Activated CD4-positive, alpha-beta T cell treated with anti-CD3 and anti-CD28 coated beads, Interleukin-2, amount 50 U/mL, for 1 hour (primary cell): ENCODE data around the gene HIF1AN.
A peak's percentile ranks its signal among the peaks of the same experiment; 100 is the strongest.

Source experiments
- DNase-seq: peaks from one replicate; pipeline ENCODE4 v3.0.0-alpha.2; 2020

HIF1AN gene

GRCh38 chr10:100522107-100522801 lies 13.5 kb upstream of the HIF1AN start:
- DNase-seq = no peak

DNA sequence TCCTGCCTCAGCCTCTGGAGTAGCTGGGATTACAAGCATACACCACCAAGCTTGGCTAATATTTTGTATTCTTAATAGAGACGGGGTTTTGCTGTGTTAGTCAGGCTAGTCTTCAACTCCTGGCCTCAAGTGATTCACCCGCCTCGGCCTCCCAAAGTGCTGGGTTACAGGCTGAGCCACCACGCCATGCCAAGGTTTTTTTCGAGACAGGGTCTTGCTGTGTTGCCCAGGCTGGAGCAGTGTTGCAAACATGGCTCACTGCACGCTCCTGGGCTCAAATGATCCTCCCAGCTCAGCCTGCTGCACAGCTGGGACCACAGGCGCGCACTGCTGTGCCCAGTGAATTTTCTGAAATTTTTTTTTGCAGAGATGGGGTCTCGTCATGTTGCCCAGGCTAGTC lies 12.8 kb upstream of the HIF1AN start:
- no peak for DNase-seq

DNA sequence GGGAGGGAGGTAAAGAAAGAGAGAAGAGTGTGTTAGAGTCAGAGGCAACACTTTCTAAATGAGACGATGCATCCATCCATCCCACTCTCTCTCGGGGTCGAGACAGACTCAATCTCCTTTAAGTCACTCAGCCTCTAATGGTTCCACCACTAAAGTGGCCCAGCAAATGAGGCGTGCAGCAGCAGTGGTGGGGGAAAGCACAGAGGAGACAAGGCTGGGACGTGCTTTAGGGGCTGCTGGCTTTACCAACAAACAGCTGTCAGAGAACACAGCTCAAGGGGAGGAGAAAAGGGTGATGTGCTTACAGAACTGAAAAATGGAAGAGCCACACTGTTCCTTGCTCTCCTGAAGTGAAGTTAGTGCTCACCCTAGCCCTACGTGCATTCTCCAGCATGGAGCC lies 11.5 kb upstream of the HIF1AN start:
- DNase-seq = no peak

GRCh38 chr10:100524638-100525037 lies 11.1 kb upstream of the HIF1AN start:
- DNase-seq = no peak

DNA sequence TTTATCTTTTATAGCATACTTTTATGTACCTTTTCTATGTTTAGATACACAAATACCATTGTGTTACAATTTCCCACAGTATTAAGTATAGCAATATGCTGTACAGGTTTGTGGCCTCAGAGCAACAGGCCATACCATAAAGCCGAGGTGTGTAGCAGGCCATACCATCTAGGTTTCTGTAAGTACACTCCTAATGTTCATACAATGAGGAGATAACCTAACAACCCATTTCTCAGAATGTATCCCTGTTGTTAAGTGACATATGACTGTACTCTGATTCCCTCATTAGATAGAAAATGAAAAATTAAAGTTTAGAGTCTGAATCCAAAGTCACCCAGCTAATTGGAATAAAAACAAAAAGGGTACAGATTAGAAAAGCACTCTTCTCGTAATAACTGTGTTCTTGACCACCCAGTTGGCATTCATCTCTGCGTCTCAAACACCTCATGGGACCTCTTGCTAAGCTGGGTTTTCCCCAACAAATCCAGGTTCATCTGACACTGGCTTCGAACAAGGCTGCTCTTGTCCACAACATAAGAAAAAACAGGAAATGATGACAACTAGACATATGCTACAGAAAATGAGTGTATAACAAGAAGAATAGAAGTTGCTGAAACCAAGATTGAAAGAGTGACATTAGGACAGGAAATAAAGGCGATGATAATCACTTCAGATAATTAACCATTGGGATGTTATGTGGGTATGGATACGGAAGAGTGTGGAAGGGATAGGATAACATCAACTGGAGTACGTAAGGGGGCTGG lies 7.4 kb upstream of the HIF1AN start:
- no peak for DNase-seq

DNA sequence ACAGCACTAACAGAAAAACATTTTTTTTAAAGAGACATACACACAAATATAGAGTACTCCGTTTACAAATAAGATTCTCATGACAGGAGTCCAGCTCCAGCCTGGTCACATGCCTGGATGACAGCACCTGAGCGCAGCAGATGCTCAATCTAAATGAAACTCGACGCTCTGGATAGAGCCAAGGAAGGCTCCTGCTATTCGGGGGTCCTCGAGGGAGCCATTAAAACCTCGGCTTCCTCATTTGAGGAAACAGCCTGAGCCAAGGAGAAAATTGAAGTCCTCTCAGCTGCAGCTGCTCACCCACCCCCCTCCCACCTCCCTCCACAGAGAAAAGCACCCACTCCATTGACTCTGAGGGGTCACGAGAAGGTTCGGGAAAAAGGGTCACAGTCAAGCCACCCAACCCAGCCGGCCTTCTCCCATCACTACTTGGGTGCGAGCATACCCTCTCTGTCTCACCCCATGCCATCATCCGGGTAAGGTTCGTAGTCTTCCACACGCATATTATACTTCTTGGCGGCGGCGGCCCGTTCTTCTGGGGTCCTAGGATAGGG lies 6.7 kb upstream of the HIF1AN start:
- DNase-seq = no peak

DNA sequence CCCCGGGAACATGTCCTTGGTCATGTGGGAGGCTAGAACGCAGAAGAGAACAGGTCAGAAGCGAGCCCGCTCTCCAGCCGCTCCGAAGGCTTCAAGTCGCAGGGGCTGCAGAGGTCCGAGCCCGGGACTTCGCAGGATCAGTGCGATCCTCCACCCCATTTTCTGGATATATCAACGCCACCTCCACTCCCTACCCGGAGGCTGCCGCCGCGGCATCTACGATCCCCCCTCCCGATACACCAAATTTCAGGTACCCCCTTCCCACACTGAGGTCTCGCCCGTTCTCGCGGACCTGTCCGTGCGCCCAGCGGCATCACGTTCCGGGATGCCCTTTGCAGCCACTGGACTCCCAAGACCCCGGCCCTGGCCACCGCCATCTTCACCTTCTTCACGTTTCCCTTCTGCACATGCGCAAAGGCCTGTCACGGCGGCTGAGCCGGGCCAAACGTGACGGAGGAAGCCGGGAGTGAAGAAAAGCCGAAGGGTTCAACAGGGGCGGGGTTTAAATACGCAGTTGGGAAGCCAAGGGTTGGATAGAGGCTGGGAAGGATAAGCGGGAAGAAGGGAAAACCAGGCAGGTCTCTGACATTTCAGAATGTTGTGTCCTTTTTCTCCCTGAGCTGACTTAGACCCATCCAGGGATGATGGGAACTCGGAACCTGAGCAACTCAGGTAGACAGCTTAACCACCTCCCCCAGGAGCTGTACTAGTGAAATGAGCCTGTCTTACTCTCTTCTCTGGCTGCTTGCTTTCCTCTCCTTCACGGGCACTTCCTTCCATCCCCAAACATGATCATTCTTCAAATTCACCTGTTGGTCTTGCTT lies 6.1 kb upstream of the HIF1AN start, which contains the start of gene NDUFB8:
Gene NDUFB8 (minus strand): TSS at position 397 of the 824 bp plus-strand sequence. CDS start 20 bp downstream, at position 377.
- DNase-seq = peak; percentile 86

GRCh38 chr10:100531761-100532160 lies 4.0 kb upstream of the HIF1AN start:
- no peak for DNase-seq

- no peak for DNase-seq
Observed at GRCh38 chr10:100534726-100535125, 1.0 kb upstream of the HIF1AN start.

- DNase-seq = no peak
Observed at GRCh38 chr10:100535338-100535714, 417 bp upstream of the HIF1AN start.

DNA sequence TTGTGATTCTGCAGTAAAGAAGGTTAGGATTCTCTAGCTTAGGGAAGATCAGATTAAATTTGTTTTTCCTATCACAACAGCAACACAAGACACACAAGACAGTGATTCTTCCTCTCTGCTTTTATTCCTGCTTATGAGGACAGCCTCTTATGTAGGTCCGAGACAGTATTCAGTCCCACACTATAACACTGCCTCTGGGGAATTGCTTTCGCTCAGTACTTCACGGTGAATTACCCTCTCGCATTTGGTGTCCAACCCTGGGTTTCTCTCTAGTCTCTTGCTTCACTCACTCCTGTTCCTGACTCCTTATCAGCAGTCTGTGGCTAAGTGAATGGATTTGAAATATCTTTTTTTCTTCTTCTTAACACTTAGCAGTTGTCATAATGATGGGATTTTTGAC lies 1.7 kb downstream of the HIF1AN start:
- no peak for DNase-seq

- no peak for DNase-seq
Observed at GRCh38 chr10:100544950-100545349, 9.2 kb downstream of the HIF1AN start.

- no peak for DNase-seq
Observed at GRCh38 chr10:100551196-100551595, 15.5 kb downstream of the HIF1AN start.

DNA sequence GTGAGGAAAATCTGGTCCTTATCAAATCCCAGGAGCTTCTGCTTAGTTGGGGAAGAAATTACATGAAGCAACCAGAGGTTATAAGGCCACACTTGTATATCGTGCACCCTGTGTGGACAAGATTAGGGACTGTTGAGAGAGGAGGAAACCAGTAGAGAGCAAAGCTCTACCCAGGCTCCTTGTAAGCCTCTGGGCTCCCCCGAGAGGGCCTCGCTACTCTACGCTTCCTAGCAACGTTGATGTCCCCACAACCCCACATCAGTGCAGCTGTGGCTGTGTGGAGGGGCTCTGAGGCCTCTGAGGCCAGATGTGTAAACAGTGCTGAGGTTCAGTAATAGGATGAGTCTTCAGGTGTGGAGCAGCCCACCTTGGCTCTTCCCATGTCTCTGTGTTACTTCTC lies 16.0 kb downstream of the HIF1AN start:
- no peak for DNase-seq

DNA sequence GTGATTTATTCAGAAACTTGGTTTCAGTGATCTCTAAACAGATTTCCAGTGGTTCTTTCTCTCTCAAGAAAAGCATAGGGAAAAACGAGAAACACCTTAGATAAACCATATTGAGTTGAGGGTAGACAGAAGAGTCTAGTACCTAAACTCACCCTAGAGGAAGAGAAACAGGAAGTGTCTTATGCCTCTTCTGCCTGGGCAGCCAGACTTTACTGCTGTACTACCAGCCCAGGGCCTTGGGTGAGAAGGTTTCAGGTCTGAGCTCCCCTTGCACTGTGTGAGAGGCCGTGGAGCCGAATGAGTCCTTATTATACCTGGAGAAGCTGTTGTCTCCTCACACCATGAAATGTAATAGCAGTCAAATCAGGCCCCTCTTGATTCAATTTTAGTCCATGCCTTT lies 18.2 kb downstream of the HIF1AN start:
- no peak for DNase-seq

GRCh38 chr10:100554902-100555301 lies 19.2 kb downstream of the HIF1AN start:
- DNase-seq = no peak

- DNase-seq = no peak
Observed at GRCh38 chr10:100560248-100560647, 24.5 kb downstream of the HIF1AN start.

GRCh38 chr10:100561005-100561404 lies 25.3 kb downstream of the HIF1AN start:
- DNase-seq = no peak

GRCh38 chr10:100562008-100562672 lies 26.4 kb downstream of the HIF1AN start:
- peak; percentile 78 for DNase-seq

DNA sequence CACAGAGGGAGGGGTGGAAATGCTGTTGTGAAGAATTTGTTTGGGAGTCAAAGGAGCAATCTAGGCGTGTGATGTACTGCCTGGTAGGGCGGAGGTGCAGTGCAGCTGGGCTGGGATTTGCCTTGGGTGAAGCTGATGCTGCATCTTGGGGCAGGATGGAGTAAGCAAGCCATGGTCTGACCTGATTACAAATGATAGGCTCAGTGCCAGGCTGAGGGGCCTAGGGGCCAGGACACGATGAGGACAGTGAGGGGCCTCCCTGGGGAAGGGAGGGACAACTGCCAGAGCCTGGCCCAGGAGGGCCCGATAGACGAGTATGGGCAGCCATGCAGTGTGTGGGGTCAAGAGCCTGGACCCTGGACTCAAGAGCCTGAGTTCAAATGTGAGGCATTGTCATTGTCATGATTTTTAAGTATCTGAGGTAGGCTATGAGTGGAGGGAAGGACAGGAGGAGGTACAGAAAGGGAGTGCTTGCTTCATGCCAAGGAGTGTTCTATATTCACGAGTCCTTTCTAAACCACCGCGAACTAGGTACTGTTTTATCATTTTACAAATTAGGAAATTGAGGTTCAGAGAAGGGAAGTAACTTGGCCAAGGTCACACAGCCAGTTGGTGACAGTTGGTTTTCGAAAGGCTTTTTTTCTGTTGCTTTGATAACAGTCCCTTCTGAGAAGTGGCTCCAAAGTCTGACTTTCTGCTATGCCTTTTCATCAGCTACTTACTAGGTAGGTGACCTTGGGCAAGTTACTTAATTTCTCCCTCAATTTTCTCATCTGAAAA lies 29.7 kb downstream of the HIF1AN start:
- DNase-seq = no peak

DNA sequence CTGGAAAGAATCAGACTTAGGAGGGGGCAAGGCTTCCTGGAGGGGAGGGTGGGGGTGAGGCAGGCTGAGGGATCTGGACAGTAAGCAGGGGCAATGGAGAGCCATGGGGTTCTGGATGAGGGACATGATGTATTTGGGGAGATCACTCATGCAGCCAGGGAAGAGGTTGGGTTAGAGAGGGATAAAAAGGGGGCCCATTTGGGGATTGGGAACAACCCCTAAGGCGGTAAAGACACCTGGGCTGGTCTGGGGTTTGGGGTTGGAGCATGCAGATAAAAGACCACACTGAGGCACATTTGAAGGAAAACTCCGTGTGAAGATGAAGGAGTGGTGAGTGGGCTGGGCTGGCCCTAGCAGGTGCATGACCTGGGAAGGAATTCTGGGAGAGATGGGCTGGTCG lies 30.8 kb downstream of the HIF1AN start:
- DNase-seq = no peak

DNA sequence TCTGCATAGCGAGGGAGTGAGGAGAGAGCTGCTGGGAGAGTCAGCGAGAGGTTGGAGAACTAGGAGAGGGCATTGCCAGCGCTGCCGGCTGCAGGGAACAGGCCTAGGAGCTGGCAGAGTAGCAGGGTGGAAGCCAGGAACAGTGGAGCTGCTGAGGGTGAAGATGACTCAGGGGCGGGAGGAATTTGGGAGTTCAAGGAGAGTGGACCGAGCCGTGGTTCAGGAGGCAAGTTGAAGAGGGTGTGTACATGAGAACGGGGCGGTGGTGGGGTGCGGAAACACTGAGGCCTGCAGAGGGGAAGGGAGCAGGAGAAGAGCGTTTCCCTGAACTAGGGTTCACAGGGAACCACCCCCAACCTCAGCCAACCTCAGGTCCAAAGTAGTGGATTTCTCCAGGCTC lies 31.5 kb downstream of the HIF1AN start:
- DNase-seq = no peak
